GM12872 (cell line): ENCODE measurements around the gene SAPCD1.
A peak's percentile ranks its signal among the peaks of the same experiment; 100 is the strongest.

Experiments
- CTCF ChIP-seq: IDR thresholded peaks from 3 replicates; pipeline ENCODE4 v1.5.1; 2011; ENCODE audit warnings: low read depth, mild to moderate bottlenecking, low read length, moderate library complexity; ENCODE audit not compliant: insufficient read depth

SAPCD1 gene

GRCh38 chr6:31727034-31727716 is 35.3 kb upstream of the SAPCD1 start:
- no peak for TF ChIP-seq CTCF

- TF ChIP-seq CTCF, result no peak
These were observed 34.5 kb upstream of the SAPCD1 start for GRCh38 chr6:31727717-31728671.

GRCh38 chr6:31728767-31729514 is 33.5 kb upstream of the SAPCD1 start, which contains the start of gene DDAH2:
Gene DDAH2, minus strand, starts transcription at chr6:31729299. Its CDS starts 138 bp downstream, at chr6:31729161.
- peak; percentile 85 for TF ChIP-seq CTCF

- no peak for TF ChIP-seq CTCF
These were observed 32.9 kb upstream of the SAPCD1 start for GRCh38 chr6:31729515-31729978.

GRCh38 chr6:31729979-31730630 is 32.4 kb upstream of the SAPCD1 start:
- TF ChIP-seq CTCF, result no peak

- no peak for TF ChIP-seq CTCF
These were observed 31.8 kb upstream of the SAPCD1 start for GRCh38 chr6:31730631-31731086.

GRCh38 chr6:31732029-31732428 is 30.4 kb upstream of the SAPCD1 start:
- TF ChIP-seq CTCF, result no peak
